GM12865 (cell line): ENCODE measurements around the gene HHEX.
A peak's percentile ranks its signal among the peaks of the same experiment; 100 is the strongest.

Experiments
- DNase-seq: peaks from one replicate; pipeline ENCODE4 v3.0.0; 2010; ENCODE audit warnings: low read depth
- H3K4me3 ChIP-seq: 2 replicates; pipeline ENCODE4 v1.5.1; 2011; ENCODE audit warnings: mild to moderate bottlenecking, low read depth, low read length, control low read depth
- TF ChIP-seq, protein P1 (sequence below): IDR thresholded peaks from 2 replicates; pipeline ENCODE4 v1.5.1; 2011; ENCODE audit warnings: low read length, control low read depth, low read depth, inconsistent platforms; ENCODE audit not compliant: insufficient read depth; ENCODE audit errors: missing control alignments

HHEX gene

DNA sequence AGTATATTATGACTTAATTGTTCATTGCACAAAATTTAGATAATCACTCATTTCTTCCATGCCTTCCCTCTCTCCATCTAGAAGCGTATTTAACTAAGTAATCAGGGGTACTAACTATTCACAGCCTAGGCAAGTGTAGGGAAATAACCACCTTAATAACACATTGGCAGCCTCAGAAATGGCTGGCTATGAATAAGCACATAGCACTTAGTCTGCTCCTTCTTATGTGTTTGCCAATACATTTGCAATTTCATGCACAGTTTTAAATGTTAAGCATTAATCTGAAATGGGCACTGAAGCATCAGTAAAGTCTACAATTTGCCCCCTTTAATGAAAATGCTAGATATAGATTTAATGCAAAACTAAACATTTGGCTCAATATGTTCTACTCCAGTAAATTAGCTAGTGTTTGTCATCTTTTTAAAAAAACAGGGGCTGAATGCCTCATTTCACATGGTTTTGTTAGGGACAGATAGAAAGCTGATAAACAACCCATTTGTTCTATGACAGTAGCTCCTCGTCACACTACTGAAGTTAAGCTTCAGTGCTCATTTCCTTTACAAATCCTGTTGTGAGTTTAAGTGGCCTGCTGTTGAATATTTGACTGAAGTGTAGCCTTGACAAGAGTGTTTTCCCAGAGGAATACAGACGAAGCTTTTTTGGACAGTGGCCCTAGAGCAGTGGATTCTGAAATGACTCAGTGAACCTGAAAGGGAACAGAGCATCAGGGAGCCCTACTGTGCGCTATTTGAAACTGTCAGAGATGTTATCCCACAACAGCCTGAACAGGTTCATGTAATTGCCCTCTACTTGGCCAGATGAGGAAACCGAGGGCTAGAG, 30.5 kb downstream of the HHEX start:
- DNase-seq, result no peak
- TF ChIP-seq, protein P1, sequence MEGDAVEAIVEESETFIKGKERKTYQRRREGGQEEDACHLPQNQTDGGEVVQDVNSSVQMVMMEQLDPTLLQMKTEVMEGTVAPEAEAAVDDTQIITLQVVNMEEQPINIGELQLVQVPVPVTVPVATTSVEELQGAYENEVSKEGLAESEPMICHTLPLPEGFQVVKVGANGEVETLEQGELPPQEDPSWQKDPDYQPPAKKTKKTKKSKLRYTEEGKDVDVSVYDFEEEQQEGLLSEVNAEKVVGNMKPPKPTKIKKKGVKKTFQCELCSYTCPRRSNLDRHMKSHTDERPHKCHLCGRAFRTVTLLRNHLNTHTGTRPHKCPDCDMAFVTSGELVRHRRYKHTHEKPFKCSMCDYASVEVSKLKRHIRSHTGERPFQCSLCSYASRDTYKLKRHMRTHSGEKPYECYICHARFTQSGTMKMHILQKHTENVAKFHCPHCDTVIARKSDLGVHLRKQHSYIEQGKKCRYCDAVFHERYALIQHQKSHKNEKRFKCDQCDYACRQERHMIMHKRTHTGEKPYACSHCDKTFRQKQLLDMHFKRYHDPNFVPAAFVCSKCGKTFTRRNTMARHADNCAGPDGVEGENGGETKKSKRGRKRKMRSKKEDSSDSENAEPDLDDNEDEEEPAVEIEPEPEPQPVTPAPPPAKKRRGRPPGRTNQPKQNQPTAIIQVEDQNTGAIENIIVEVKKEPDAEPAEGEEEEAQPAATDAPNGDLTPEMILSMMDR, result no peak
- no peak overlapping the region for H3K4me3 ChIP-seq

DNA sequence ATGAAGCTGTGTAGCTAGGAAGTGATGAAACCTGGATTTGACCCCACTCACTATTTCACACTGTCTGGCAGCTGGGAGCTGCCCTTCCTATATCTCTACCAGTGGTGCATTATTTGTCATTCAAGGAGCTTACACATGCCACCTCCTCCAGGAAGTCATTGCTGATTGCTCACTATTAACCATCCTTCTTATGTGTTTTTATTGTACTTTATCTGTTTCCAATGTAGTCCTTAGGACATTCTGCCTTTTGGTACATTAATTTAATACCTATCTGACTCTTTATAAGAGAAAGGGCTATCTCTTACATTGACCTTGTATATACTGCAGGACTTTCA, 31.0 kb downstream of the HHEX start:
- no peak overlapping the region for H3K4me3 ChIP-seq
- no peak for DNase-seq
- TF ChIP-seq, protein P1, result no peak

DNA sequence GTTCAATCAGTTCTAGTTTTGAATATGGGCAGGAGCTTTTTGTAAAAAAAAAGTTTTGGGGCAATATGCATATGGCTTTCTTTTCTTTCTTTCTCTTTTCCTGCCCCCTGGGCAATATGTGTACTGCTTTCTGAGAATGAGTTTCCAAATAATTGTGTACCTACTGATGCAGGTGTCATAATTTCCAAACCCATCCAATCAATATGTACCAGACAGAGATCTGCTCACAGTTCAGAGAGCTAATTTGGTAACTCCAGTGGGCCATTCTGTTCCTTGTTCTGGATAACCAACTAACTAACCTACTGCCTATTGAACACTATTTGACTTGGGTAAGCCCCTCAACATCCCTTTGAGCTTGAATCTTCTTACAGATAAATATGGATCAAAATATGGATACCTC, 32.6 kb downstream of the HHEX start:
- TF ChIP-seq, protein P1, result no peak
- no peak for DNase-seq
- H3K4me3 ChIP-seq, result no peak overlapping the region

DNA sequence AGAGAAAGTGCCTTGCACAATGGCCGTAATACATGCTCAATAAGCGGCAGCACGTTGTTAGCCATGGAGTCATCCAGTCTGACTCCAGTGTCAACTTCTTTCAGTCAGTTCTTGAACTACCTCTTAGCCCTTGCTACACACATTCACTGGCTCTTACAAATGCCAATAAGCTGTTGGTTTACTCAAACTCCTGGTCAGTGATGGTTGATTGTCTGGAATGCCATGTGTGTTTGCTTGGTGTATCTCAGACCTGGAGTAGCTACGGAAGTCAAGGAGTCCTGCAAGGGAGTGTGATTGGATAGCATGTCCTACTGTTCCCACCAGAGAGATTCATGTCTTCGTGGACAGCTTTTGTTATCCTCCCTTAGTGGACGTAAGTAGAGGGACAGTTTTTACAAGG, 37.4 kb downstream of the HHEX start:
- no peak overlapping the region for H3K4me3 ChIP-seq
- no peak for DNase-seq
- TF ChIP-seq, protein P1, result no peak

GRCh38 chr10:92727550-92727949, 37.8 kb downstream of the HHEX start:
- H3K4me3 ChIP-seq, result no peak overlapping the region
- TF ChIP-seq, protein P1, result no peak
- no peak for DNase-seq

DNA sequence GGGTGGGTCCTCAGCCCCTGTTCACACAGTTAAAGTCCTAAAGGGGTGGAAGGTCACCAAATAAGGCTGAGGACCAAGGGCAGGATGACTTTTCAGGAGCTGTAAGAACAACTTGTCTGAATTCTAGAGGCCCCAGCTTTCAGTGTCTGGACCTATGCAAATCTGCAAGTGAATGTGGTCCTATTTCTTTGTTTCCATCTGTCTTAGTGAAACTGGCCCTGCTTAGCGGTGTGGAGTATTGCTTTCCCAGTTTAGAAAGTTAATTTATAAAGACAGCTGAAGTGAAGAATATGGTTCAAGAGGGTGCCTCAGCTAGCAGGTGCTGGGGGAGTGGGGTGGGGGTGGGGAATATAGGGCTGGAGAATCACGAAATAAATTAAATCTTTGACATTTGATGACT, 40.1 kb downstream of the HHEX start:
- DNase-seq, result peak; percentile 79
- H3K4me3 ChIP-seq, result no peak overlapping the region
- TF ChIP-seq, protein P1, result no peak

DNA sequence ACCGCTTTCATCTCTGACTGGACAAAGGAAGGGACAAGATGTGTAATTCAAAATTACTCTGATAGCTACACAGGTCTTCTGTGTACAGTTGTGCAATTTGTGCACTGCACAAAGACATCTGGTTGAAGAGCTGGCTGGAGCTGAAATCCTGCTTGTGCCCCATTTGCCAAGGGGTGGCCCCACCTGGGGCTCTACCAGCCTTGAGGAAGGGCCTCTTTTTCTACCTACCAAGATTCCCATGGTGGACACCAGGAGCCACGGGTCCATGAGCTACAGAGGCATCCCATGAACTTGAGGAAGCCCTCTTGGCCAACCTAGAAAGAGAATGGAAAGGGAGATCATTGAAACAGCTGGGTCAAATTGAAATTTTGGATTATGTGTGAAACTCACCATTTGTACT, 43.2 kb downstream of the HHEX start:
- no peak for DNase-seq
- TF ChIP-seq, protein P1, result no peak
- no peak overlapping the region for H3K4me3 ChIP-seq
